HG03064 (cell line): ENCODE data around the gene LINC01488.
A peak's percentile ranks its signal among the peaks of the same experiment; 100 is the strongest.

Experiments
- ATAC-seq: cut with Tn5 transposase; IDR thresholded peaks from one replicate; pipeline ENCODE4 v1.9.1; 2021; ENCODE audit warnings: low read depth; ENCODE audit not compliant: unreplicated experiment

The LINC01488 gene

GRCh38 chr11:69481393-69481844, at the start of gene LINC01488:
Gene LINC01488, plus strand, starts transcription at chr11:69481663.
- ATAC-seq: no peak

- no peak for ATAC-seq
Observed at GRCh38 chr11:69431893-69432738, 49.3 kb upstream of the LINC01488 start.

GRCh38 chr11:69433741-69434140, 47.7 kb upstream of the LINC01488 start:
- no peak for ATAC-seq

- no peak for ATAC-seq
Observed at GRCh38 chr11:69434471-69434931, 47.0 kb upstream of the LINC01488 start.

- ATAC-seq: no peak
Observed at GRCh38 chr11:69435161-69435986, 46.1 kb upstream of the LINC01488 start.

- no peak for ATAC-seq
Observed at GRCh38 chr11:69436041-69436982, 45.2 kb upstream of the LINC01488 start.

- ATAC-seq: no peak
Observed at GRCh38 chr11:69437001-69437875, 44.2 kb upstream of the LINC01488 start.

- ATAC-seq: no peak
Observed at GRCh38 chr11:69437876-69438205, 43.6 kb upstream of the LINC01488 start.

- ATAC-seq: no peak
Observed at GRCh38 chr11:69438286-69438920, 43.1 kb upstream of the LINC01488 start.

GRCh38 chr11:69439127-69439526, 42.3 kb upstream of the LINC01488 start:
- ATAC-seq: no peak

GRCh38 chr11:69439651-69440464, 41.6 kb upstream of the LINC01488 start:
- no peak for ATAC-seq

GRCh38 chr11:69440876-69441275, 40.6 kb upstream of the LINC01488 start:
- no peak for ATAC-seq

- ATAC-seq: no peak
Observed at GRCh38 chr11:69442012-69442806, 39.3 kb upstream of the LINC01488 start.

- no peak for ATAC-seq
Observed at GRCh38 chr11:69442807-69443137, 38.7 kb upstream of the LINC01488 start.

- peak; percentile 93 for ATAC-seq
Observed at GRCh38 chr11:69443138-69443967, 38.1 kb upstream of the LINC01488 start.

- ATAC-seq: no peak
Observed at GRCh38 chr11:69443968-69444364, 37.5 kb upstream of the LINC01488 start.
